Astrocyte (in vitro differentiated cells and primary cell): ENCODE data around the gene SLC9A7. TPM values are rescaled to one million over a fixed set of nuclear protein-coding genes. Genes with fewer than 3 reads are reported as not detected.

Experiments used
- DNase-seq: peaks from one replicate; pipeline ENCODE4 v3.0.0-alpha.2; 2010; ENCODE audit warnings: low read depth
- FAIRE-seq: peaks from 2 replicates; lab custom pipeline; 2011; peaks lifted over from hg19 to GRCh38; lab: Jason Lieb, UNC
- H2AFZ ChIP-seq: 2 replicates; pipeline ENCODE4 v1.6.0; 2012; ENCODE audit warnings: low read depth, low read length, inconsistent platforms
- H3K27ac ChIP-seq: 2 replicates; pipeline ENCODE4 v1.5.1; 2011; ENCODE audit warnings: low read depth, low read length, inconsistent platforms
- H3K27me3 ChIP-seq: 2 replicates; pipeline ENCODE4 v1.6.0; 2011; ENCODE audit warnings: low read length, inconsistent platforms; ENCODE audit not compliant: insufficient read depth
- H3K36me3 ChIP-seq: 2 replicates; pipeline ENCODE4 v1.5.1; 2011; ENCODE audit warnings: low read length, inconsistent platforms; ENCODE audit not compliant: insufficient read depth
- H3K4me1 ChIP-seq: 2 replicates; pipeline ENCODE4 v1.5.1; 2011; ENCODE audit warnings: low read length, inconsistent platforms; ENCODE audit not compliant: insufficient read depth
- H3K4me2 ChIP-seq: 2 replicates; pipeline ENCODE4 v1.6.0; 2012; ENCODE audit warnings: low read length, inconsistent platforms
- H3K4me3 ChIP-seq: 2 replicates; pipeline ENCODE4 v1.5.1; 2011; ENCODE audit warnings: low read depth, mild to moderate bottlenecking, low read length, inconsistent platforms; ENCODE audit not compliant: insufficient read depth
- H3K79me2 ChIP-seq: 2 replicates; pipeline ENCODE4 v1.6.0; 2012; ENCODE audit warnings: mild to moderate bottlenecking, low read length, inconsistent platforms; ENCODE audit not compliant: insufficient read depth
- H3K9ac ChIP-seq: 2 replicates; pipeline ENCODE4 v1.6.0; 2012; ENCODE audit warnings: mild to moderate bottlenecking, low read length, inconsistent platforms
- H3K9me3 ChIP-seq: 2 replicates; pipeline ENCODE4 v1.5.1; 2012; ENCODE audit warnings: low read depth, mild to moderate bottlenecking, low read length, inconsistent platforms; ENCODE audit not compliant: insufficient read depth
- H4K20me1 ChIP-seq: 2 replicates; pipeline ENCODE4 v1.6.0; 2012; ENCODE audit warnings: low read length, inconsistent platforms; ENCODE audit not compliant: insufficient read depth
- H3K27ac Mint-ChIP-seq: one replicate; pipeline ENCODE4 v1.8.0; 2021; ENCODE audit warnings: mild to moderate bottlenecking, mixed read lengths; ENCODE audit not compliant: unreplicated experiment
- H3K27me3 Mint-ChIP-seq: one replicate; pipeline ENCODE4 v1.8.0; 2021; ENCODE audit warnings: low read depth, mixed read lengths; ENCODE audit not compliant: unreplicated experiment
- H3K36me3 Mint-ChIP-seq: one replicate; pipeline ENCODE4 v1.8.0; 2021; ENCODE audit warnings: low read depth, mixed read lengths; ENCODE audit not compliant: unreplicated experiment
- H3K4me1 Mint-ChIP-seq: one replicate; pipeline ENCODE4 v1.8.0; 2021; ENCODE audit warnings: low read depth, mixed read lengths; ENCODE audit not compliant: unreplicated experiment
- H3K4me3 Mint-ChIP-seq: one replicate; pipeline ENCODE4 v1.8.0; 2021; ENCODE audit warnings: mild to moderate bottlenecking, moderate library complexity, mixed read lengths; ENCODE audit not compliant: unreplicated experiment
- H3K9me3 Mint-ChIP-seq: one replicate; pipeline ENCODE4 v1.8.0; 2021; ENCODE audit warnings: mild to moderate bottlenecking, mixed read lengths; ENCODE audit not compliant: unreplicated experiment
- CTCF ChIP-seq: IDR thresholded peaks from 2 replicates; pipeline ENCODE4 v1.5.1; 2011; ENCODE audit warnings: low read depth, mild to moderate bottlenecking, inconsistent platforms, low read length, moderate library complexity; ENCODE audit not compliant: insufficient read depth
- EZH2 ChIP-seq: IDR thresholded peaks from 2 replicates; pipeline ENCODE4 v1.6.1; 2012; ENCODE audit warnings: mild to moderate bottlenecking, low read length, inconsistent platforms; ENCODE audit not compliant: insufficient read depth
- total RNA-seq: library from RNA; stranded (reverse); gene quantifications from 2 replicates; pipeline ENCODE4 v1.2.1, GENCODE V29; 2021

The SLC9A7 gene
- total RNA-seq, 1 donor from 2014 or later, result 21.0 TPM

GRCh38 chrX:46673620-46674359, 85.1 kb downstream of the SLC9A7 start:
- Histone ChIP-seq H2AFZ (no peak overlapping the region), H3K4me2 (no peak overlapping the region), H3K9me3 (no peaks in the 10 kb centered on the region), H3K36me3 (peaks cover 7% of the 10 kb centered on the region), H3K79me2 (no peaks in the 10 kb centered on the region), H3K9ac (no peak overlapping the region), H3K4me3 (no peak overlapping the region), H3K4me1 (no peaks in the 10 kb centered on the region), H3K27me3 (no peaks in the 10 kb centered on the region), H3K27ac (no peak overlapping the region), H4K20me1 (no peaks in the 10 kb centered on the region)
- no peak overlapping the region for H3K4me3 Mint-ChIP-seq
- no peak for TF ChIP-seq EZH2
- no peak for TF ChIP-seq CTCF
- no peaks in the 10 kb centered on the region for H3K27me3 Mint-ChIP-seq
- no peaks in the 10 kb centered on the region for H3K36me3 Mint-ChIP-seq
- DNase-seq (no peak), FAIRE-seq (no peak)
- no peak overlapping the region for H3K27ac Mint-ChIP-seq
- no peaks in the 10 kb centered on the region for H3K9me3 Mint-ChIP-seq
- no peaks in the 10 kb centered on the region for H3K4me1 Mint-ChIP-seq

- no peak overlapping the region for H2AFZ ChIP-seq
- no peak overlapping the region for H3K4me3 ChIP-seq
- H3K9ac ChIP-seq, result no peak overlapping the region
- H3K4me1 ChIP-seq, result no peaks in the 10 kb centered on the region
- H4K20me1 ChIP-seq, result no peaks in the 10 kb centered on the region
- Mint-ChIP-seq H3K27ac (no peak overlapping the region), H3K9me3 (no peaks in the 10 kb centered on the region), H3K4me3 (no peak overlapping the region), H3K4me1 (no peaks in the 10 kb centered on the region), H3K36me3 (peaks cover 3% of the 10 kb centered on the region), H3K27me3 (no peaks in the 10 kb centered on the region)
- FAIRE-seq (no peak), DNase-seq (no peak)
- no peak overlapping the region for H3K27ac ChIP-seq
- H3K9me3 ChIP-seq, result no peaks in the 10 kb centered on the region
- TF ChIP-seq CTCF (no peak), EZH2 (no peak)
- no peaks in the 10 kb centered on the region for H3K79me2 ChIP-seq
- no peak overlapping the region for H3K4me2 ChIP-seq
- peaks cover 5% of the 10 kb centered on the region for H3K36me3 ChIP-seq
- H3K27me3 ChIP-seq, result no peaks in the 10 kb centered on the region
These were observed 88.6 kb downstream of the SLC9A7 start for GRCh38 chrX:46670316-46670715.

GRCh38 chrX:46666831-46667230, 92.1 kb downstream of the SLC9A7 start:
- no peak overlapping the region for H3K4me2 ChIP-seq
- DNase-seq, result no peak
- no peak overlapping the region for H3K4me3 Mint-ChIP-seq
- H3K4me1 ChIP-seq, result no peaks in the 10 kb centered on the region
- H3K27ac Mint-ChIP-seq, result no peak overlapping the region
- H3K36me3 ChIP-seq, result no peaks in the 10 kb centered on the region
- no peak overlapping the region for H3K4me3 ChIP-seq
- H4K20me1 ChIP-seq, result no peaks in the 10 kb centered on the region
- H3K9me3 ChIP-seq, result no peaks in the 10 kb centered on the region
- H3K4me1 Mint-ChIP-seq, result no peaks in the 10 kb centered on the region
- no peaks in the 10 kb centered on the region for H3K27me3 Mint-ChIP-seq
- no peaks in the 10 kb centered on the region for H3K9me3 Mint-ChIP-seq
- no peak for FAIRE-seq
- H3K27ac ChIP-seq, result no peak overlapping the region
- H3K79me2 ChIP-seq, result no peaks in the 10 kb centered on the region
- no peak overlapping the region for H3K9ac ChIP-seq
- TF ChIP-seq EZH2 (no peak), CTCF (no peak)
- no peaks in the 10 kb centered on the region for H3K27me3 ChIP-seq
- H2AFZ ChIP-seq, result no peak overlapping the region
- peaks cover 3% of the 10 kb centered on the region for H3K36me3 Mint-ChIP-seq
